Keratinocyte (primary cell): ENCODE results near the gene PPP1R3F. TPM values are rescaled to one million over a fixed set of nuclear protein-coding genes. Genes with fewer than 3 reads are reported as not detected.

ENCODE experiments used
- DNase-seq: peaks from one replicate; pipeline ENCODE4 v3.0.0-alpha.2; 2011; ENCODE audit warnings: low read depth, missing footprints, low spot score
- FAIRE-seq: peaks from 2 replicates; lab custom pipeline; 2011; peaks lifted over from hg19 to GRCh38; lab: Jason Lieb, UNC
- H2AFZ ChIP-seq: 2 replicates; pipeline ENCODE4 v1.6.0; 2012; ENCODE audit warnings: low read length, control low read depth, inconsistent platforms; ENCODE audit not compliant: control insufficient read depth
- H3K27ac ChIP-seq: 2 replicates; pipeline ENCODE4 v1.5.1; 2011; ENCODE audit warnings: low read length; ENCODE audit not compliant: control insufficient read depth, insufficient read depth
- H3K27me3 ChIP-seq: 3 replicates; pipeline ENCODE4 v1.6.0; 2011; ENCODE audit warnings: low read length; ENCODE audit not compliant: control insufficient read depth, insufficient read depth; ENCODE audit errors: extremely low read depth
- H3K36me3 ChIP-seq, 2 experiments: 2 replicates in 1 of 2; 3 replicates in 1 of 2; pipeline ENCODE4 v1.5.1; 2011; ENCODE audit warnings: low read length in 2 of 2, mild to moderate bottlenecking in 1 of 2; ENCODE audit not compliant: control insufficient read depth in 2 of 2, insufficient read depth in 2 of 2; ENCODE audit errors: extremely low read depth in 1 of 2
- H3K4me1 ChIP-seq: 3 replicates; pipeline ENCODE4 v1.5.1; 2011; ENCODE audit warnings: low read length; ENCODE audit not compliant: control insufficient read depth, insufficient read depth; ENCODE audit errors: extremely low read depth
- H3K4me2 ChIP-seq: 3 replicates; pipeline ENCODE4 v1.6.0; 2011; ENCODE audit warnings: low read depth, low read length; ENCODE audit not compliant: control insufficient read depth, insufficient read depth; ENCODE audit errors: extremely low read depth
- H3K4me3 ChIP-seq, 3 experiments: fragments of 200-600 bp in 1 of 3; sonication (generic) in 1 of 3; 2 replicates in 2 of 3; 3 replicates in 1 of 3; pipeline ENCODE4 v1.5.1; 2011 to 2016; ENCODE audit warnings: low read length in 3 of 3, mild to moderate bottlenecking in 3 of 3, control low read depth in 2 of 3, inconsistent platforms in 1 of 3, low read depth in 1 of 3, mixed read lengths in 1 of 3, mixed run types in 1 of 3, moderate library complexity in 1 of 3; ENCODE audit not compliant: control insufficient read depth in 2 of 3, insufficient read depth in 2 of 3; ENCODE audit errors: extremely low read depth in 1 of 3
- H3K79me2 ChIP-seq: 2 replicates; pipeline ENCODE4 v1.6.0; 2012; ENCODE audit warnings: low read length; ENCODE audit not compliant: control insufficient read depth, insufficient read depth
- H3K9ac ChIP-seq: 3 replicates; pipeline ENCODE4 v1.6.0; 2011; ENCODE audit warnings: low read length; ENCODE audit not compliant: control insufficient read depth, insufficient read depth; ENCODE audit errors: extremely low read depth
- H3K9me1 ChIP-seq: 3 replicates; pipeline ENCODE4 v1.6.0; 2011; ENCODE audit warnings: low read length; ENCODE audit not compliant: control insufficient read depth, insufficient read depth; ENCODE audit errors: extremely low read depth
- H3K9me3 ChIP-seq: 2 replicates; pipeline ENCODE4 v1.5.1; 2012; ENCODE audit warnings: low read depth, low read length; ENCODE audit not compliant: control insufficient read depth
- H4K20me1 ChIP-seq: 3 replicates; pipeline ENCODE4 v1.6.0; 2011; ENCODE audit warnings: low read length; ENCODE audit not compliant: control insufficient read depth, insufficient read depth; ENCODE audit errors: extremely low read depth
- CTCF ChIP-seq, 3 experiments: IDR thresholded peaks in 1 of 3; conservative IDR thresholded peaks in 1 of 3; optimal IDR thresholded peaks in 1 of 3; 2 replicates in 2 of 3; 3 replicates in 1 of 3; pipeline versions ENCODE3 to v1.5.1; 2011; ENCODE audit warnings: low read length in 3 of 3, mild to moderate bottlenecking in 3 of 3, moderate library complexity in 2 of 3, control low read depth in 1 of 3, inconsistent platforms in 1 of 3; ENCODE audit not compliant: insufficient read depth in 2 of 3; ENCODE audit errors: extremely low read depth in 1 of 3
- EZH2 ChIP-seq: IDR thresholded peaks from one replicate; pipeline ENCODE4 v1.6.1; 2012; ENCODE audit warnings: inconsistent platforms, mild to moderate bottlenecking, low read length, moderate library complexity
- dilution Hi-C: fragments of 300-500 bp; cut with MboI; formaldehyde crosslinking; loops from one replicate; pipeline ENCODE4 v1.7.0; 2020; ENCODE audit warnings: low sequenced_read_pairs; ENCODE audit not compliant: extremely low pct_ligation_motif_present
- polyA plus RNA-seq, 5 experiments: library from polyadenylated mRNA; depleted of rRNA in 3 of 5; stranded (reverse) in 3 of 5; stranded (forward) in 1 of 5; unstranded in 1 of 5; fragments of >200 nt; gene quantifications; 1 replicate in 1 of 5; 2 replicates in 3 of 5; 3 replicates in 1 of 5; pipeline versions ENCODE4 v1.2.1 to v1.2.3, GENCODE V29; 2011 to 2012; ENCODE audit warnings: missing spikeins in 2 of 5, low read depth in 1 of 5, low replicate concordance in 1 of 5

Gene PPP1R3F
- polyA plus RNA-seq, 1 donor (not counting 4 experiments of a cell fraction or from before 2014, with no cell fraction given), result 0.29 TPM

- Histone ChIP-seq H3K36me3 (no peaks in the 10 kb centered on the region), H3K27me3 (no peaks in the 10 kb centered on the region), H3K4me1 (no peaks in the 10 kb centered on the region), H3K9ac (no peak overlapping the region), H2AFZ (no peak overlapping the region), H4K20me1 (no peaks in the 10 kb centered on the region), H3K4me3 (no peak overlapping the region), H3K79me2 (no peaks in the 10 kb centered on the region), H3K27ac (no peak overlapping the region), H3K4me2 (no peak overlapping the region), H3K9me3 (no peaks in the 10 kb centered on the region), H3K9me1 (no peaks in the 10 kb centered on the region)
- FAIRE-seq (no peak), DNase-seq (no peak)
- no peak for TF ChIP-seq CTCF (optimal IDR thresholded peaks at IDR 0.05 in 1 of 3, IDR thresholded peaks at IDR 0.05 in 1 of 3, conservative IDR thresholded peaks at IDR 0.05 in 1 of 3; ENCODE audit: extremely low read depth in 1 of 3, insufficient read depth in 2 of 3, low read length in 3 of 3)
- no peak for TF ChIP-seq EZH2
- dilution Hi-C loops, result no loop called here
Measured at GRCh38 chrX:49257846-49258748, 11.5 kb upstream of the PPP1R3F start.

- dilution Hi-C loops, result no loop called here
- TF ChIP-seq EZH2, result no peak
- TF ChIP-seq CTCF (optimal IDR thresholded peaks at IDR 0.05 in 1 of 3, IDR thresholded peaks at IDR 0.05 in 1 of 3, conservative IDR thresholded peaks at IDR 0.05 in 1 of 3; ENCODE audit: extremely low read depth in 1 of 3, insufficient read depth in 2 of 3, low read length in 3 of 3), result no peak
- no peaks in the 10 kb centered on the region for H4K20me1 ChIP-seq
- FAIRE-seq, result no peak
- H3K9ac ChIP-seq, result no peak overlapping the region
- no peaks in the 10 kb centered on the region for H3K9me1 ChIP-seq
- H3K9me3 ChIP-seq, result no peaks in the 10 kb centered on the region
- no peaks in the 10 kb centered on the region for H3K36me3 ChIP-seq
- H3K4me3 ChIP-seq, result no peak overlapping the region
- H3K27me3 ChIP-seq, result no peaks in the 10 kb centered on the region
- H3K79me2 ChIP-seq, result no peaks in the 10 kb centered on the region
- no peak overlapping the region for H2AFZ ChIP-seq
- no peaks in the 10 kb centered on the region for H3K4me1 ChIP-seq
- no peak for DNase-seq
- H3K4me2 ChIP-seq, result no peak overlapping the region
- no peak overlapping the region for H3K27ac ChIP-seq
Measured at GRCh38 chrX:49258749-49259124, 10.9 kb upstream of the PPP1R3F start.
